Fibroblast of peridontal ligament (primary cell): ENCODE measurements around the gene PYGL.
A peak's percentile ranks its signal among the peaks of the same experiment; 100 is the strongest.
"Not testable (repeated sequence)": the region's sequence is repeated elsewhere in the genome, so short reads cannot be mapped to it uniquely, and the experiment has no call there.

Experiments used
- DNase-seq: peaks from one replicate; pipeline ENCODE4 v3.0.0-alpha.2; 2010; ENCODE audit errors: extremely low read depth

The PYGL gene

DNA sequence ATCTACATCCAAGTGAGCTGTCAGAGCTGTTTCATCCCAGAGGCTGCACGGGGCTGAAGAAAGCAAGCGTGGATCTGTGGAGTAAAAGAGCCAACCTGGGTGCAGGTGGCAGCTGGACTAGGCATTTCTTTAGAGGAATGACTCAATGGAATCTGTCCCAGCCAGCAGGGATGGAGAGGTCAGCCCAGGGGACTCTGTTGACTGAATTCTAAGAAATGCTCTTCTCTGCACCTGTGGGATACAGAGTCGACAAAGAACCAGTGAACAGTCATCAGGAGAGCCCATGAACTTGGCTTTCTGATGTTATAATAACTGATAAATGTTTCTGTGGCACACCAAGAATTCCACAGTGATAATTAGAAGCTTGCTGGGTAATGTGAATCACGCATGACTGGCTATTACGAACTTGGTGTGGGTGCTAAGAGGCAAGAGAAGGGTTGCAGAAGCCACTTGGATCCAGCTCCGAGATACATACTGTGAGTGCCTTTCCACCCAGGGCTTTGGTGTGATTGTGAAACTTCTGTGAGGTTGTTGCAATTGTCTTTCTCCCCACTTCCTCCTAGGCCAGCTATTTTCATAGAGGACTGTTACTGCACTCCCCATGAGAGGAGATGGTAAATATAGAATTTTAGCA lies 16.2 kb downstream of the PYGL start:
- DNase-seq, result peak; percentile 96

DNA sequence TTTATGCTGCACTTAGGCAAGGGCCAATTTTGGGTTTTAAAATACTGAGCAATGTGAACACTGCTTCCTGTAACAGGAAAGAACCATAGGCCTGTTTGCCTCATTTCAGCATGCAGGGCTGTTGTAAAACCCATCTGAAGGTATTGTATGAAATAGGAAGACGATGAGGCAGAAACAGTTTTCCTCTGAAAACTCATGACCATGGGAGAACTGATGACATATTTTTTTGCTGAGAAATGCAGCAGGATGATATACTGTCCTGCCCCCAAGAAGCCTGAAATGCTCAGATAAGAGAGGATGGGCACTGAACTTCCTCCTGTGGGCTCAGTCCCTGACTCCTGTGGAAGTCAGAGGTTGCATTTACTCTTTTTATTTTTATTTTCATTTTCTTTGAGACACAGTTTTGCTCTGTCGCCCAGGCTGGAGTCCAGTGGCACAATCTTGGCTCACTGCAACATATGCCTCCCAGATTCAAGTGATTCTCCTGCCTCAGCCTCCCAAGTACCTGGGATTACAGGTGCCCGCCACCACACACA lies 17.4 kb downstream of the PYGL start:
- no peak for DNase-seq

DNA sequence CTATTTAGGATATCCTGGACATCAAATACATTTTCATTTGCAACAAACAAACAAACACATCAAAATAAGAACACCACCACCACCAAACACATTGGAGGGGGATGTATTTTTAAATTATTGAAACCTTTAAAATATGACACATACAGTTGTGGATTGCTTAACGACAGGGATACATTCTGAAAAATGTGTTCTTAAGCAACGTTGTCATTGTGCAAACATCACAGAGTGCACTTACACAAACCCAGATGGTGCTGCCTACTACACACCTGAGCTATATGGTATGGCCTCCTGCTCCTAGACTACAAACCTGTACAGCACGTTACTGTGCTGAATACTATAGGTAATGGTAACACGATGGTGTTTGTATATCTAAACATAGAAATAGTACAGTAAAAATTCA lies 19.4 kb downstream of the PYGL start:
- no peak for DNase-seq

DNA sequence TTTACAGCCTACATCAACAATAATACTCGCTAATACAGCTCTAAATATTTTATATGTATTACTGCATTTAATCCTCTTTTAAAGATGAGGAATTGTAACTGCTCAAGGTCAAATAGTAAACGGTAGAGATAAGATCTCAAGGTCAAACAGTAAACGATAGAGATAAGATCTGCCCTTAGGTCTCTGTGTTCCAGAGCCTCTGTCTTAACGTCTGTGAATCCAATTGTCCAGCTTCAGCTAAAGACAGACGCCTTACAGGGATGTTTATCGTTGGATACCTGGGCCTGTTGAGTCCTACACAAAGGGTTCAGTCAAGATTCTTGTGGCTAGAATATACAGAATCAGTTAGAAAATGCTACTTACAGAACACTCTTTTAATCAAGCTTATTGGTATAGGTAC lies 20.0 kb downstream of the PYGL start:
- DNase-seq, result no peak

DNA sequence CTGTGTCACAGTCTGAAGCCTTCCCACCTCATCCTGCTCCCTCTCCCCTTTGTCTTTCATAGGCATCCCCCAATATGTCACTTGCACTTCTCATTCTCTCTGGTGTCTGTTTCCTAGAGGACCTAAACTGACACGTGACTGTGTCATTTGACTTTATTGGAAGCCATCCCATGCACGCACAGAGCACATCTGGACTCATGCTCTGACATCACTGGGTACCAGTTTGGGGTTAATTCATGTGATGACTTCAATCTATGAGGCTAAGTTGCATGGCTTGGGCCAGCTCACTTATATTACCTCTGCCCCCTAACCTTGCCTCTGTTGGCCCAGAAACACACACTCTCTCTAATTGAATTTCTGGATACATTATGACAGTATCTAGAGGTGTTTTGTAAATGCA lies 21.5 kb downstream of the PYGL start:
- no peak for DNase-seq

DNA sequence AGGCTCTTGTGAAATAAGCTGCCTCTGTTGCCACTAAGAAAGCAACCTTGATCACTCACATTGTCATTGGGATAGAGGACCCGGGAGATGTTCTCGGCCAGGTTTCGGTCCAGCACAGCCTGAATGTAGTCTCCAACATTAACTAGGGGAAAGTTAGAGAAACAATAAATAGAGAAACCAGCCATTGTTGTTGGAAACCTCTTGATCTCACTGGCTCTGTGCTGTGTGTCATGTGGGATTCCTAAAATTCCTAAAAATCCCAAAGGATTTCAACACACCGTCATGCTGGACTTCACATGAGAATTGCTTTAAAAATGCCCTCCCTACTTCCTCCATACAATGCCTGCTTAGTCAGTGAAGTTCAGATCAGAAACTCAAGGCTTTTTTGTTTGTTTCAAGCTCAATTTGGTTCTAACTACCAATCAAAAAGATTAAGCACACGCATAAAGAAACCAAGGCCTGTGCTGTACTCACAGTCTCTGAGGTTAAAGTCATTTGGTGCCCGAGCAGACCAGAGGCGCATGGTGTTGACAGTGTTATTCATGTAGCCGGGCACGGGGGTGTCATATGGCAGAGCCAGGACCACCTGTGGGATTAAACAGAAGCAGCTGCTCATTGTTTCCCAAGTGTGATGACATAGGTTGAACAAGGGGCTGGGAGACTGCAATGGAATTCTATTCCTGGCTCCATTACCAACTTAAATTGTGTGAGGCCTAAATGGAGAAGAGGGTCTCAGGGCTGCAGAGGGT lies 23.6 kb downstream of the PYGL start:
- DNase-seq, result peak; percentile 95

DNA sequence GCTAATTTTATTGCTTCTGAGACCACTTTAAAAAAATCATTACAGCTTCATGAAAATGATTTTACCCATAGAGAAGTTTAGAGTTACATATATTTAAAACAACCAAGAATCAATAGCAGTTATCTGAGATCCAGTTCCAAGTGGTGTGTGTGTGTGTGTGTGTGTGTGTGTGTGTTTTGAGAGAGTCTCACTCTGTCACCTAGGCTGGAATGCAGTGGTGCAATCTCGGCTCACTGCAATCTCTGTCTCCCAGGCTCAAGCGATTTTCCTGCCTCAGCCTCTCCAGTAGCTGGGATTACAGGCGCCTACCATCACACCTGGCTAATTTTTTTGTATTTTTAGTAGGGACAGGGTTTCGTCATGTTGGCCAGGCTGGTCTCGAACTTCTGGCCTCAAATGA lies 24.8 kb downstream of the PYGL start:
- not testable (repeated sequence) for DNase-seq

DNA sequence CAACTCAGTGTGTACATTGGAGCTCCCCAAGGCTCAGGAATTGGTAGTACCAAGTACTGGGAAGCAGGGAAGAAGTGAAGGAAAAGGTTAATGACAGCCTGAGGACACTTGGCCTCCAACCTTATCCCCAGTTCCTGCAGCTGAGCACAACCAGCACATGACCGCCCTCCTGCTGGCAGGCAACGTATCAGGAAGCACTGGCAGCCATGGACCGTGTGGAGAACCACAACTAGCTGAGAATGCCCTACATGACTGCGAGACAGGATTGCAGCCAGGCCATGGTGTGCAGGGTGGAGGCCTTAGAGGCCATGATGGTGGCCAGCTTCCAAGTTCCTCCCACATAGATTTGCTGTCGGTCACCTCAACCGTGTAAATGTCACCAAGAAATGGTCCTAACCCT lies 26.8 kb downstream of the PYGL start:
- DNase-seq, result no peak

DNA sequence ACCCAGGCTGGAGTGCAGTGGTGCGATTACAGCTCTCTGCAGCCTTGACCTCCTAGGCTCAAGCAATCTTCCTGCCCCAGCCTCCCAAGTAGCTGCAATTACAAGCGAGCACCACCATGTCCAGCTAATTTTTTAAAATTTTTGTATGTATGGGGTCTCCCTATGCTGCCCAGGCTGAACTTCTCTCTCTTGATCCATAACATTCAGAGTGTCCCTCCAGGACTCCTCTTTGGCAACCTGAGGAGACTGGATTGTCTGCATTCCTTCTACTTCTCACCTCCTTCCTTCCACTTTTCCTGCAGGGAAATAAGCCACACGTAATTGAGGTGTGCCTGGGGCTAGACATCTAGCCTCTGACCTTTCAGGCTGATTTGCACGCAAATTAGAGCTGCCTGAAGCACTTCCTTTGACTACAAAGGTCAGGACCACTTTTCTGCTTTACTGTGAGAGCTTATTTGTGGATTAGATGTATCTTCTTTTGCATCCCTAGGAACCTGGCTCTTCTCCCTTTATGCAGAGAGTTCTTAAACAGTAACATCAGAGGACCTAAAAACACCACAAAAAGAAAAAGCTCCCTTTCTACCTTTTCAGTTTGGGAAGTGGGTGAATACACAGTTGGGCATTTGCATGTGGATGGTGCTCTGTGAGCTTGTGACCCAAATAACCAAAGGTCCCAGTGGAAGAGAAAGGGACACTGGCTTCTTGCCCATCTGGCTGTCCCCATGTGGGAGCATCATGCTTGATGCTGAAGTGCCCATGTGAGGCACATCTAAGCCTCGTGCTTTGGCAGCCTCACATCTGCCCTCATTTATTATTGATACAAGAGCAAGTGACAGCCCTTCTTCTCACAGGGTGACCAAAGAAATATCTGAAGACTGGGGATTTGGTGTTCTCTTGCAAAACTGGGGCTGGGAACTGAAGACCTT lies 33.5 kb downstream of the PYGL start:
- DNase-seq, result no peak

DNA sequence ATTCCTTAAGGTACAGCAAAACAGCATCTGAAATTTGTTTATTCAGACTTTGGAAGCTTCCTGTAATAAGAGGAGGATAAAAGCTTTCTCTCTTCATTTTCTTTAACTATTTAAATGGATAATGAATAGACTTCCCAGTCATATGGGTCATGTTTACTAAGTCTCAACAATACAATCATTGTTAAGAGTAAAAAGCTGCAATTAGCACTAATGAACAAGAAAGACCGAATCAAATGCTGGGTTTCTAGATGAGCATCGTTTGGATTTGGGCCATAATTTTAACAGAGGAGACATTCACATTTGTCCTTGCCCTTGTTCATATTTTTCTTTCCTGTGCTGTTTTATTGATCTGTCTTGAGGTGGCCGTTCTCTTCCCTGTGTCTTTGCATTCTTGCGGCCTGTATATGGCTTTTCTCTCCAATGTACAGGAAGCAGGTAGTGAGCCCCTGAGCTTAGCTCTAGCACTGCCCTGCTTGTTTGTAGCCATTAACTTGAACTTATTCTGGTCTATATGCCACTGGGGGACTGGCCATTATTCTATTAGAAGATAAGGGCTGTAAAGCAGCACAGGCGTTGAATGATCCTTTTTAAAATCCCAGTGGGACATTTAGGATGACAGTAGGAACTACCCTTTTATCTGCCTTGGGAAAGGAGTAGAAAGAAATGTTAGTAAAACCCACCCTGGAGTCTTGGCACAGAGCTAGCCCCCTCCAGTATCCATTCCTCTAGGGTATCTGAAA lies 37.8 kb downstream of the PYGL start:
- DNase-seq, result no peak

DNA sequence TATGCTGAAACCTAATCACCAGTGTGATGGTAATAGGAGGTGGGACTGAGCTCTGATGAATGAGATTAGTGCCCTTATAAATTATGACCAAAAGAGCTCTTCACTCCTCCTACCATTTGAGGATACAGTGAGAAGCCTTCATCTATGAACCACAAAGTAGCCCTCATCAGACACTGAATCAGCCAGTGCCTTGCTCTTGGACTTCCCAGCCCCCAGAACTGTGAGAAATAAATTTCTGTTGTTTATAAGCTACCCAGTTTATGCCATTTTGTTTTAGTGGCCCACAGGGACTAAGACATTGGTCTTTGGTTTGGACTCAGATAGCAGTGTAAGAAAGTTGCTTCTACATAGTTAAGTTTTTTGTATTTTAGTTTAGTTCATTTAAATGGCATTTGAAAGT lies 39.6 kb downstream of the PYGL start:
- DNase-seq, result no peak

DNA sequence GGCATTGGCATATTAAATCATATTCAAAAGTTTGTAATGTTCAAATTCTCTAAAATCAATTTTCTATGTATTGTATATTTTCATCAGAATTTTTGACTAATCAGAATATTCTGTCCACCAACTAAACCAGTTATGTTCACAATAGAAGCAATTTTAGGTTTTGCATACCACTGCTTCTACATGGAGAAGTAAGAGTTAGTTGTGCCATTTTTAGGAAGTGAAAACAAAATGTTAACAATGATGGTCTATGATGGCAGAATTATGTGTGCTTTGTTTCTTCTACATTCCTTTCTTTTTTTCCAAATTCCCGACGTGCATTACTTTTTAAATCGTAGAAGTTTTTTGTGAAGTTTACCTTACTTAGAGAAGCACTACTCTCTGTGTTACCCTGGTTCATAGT lies 42.9 kb downstream of the PYGL start:
- no peak for DNase-seq

DNA sequence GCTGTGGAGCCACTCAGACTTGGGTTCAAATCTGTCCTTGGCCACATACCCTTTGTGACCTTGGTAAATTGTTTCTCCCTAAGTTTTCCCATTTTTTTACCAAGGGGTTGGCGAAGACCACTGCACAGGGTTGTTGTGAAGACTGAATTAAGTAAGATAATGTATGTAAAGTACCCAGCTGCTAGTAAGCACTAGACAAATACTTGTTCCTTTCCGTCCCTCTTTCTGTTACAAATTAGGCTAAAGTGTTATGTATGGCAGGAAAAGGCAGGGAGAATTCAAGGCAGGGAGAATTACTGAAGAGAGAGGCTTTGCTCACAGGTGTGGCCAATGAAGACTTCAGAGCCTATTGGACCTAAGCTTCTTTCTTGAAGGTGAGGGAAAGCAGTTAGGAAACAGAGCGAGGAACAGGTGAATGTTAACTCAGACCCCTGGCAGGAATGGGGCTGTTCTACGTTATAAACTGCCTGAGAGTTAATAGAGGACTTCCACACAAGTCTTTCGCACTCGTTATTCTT lies 46.6 kb downstream of the PYGL start:
- DNase-seq, result no peak

DNA sequence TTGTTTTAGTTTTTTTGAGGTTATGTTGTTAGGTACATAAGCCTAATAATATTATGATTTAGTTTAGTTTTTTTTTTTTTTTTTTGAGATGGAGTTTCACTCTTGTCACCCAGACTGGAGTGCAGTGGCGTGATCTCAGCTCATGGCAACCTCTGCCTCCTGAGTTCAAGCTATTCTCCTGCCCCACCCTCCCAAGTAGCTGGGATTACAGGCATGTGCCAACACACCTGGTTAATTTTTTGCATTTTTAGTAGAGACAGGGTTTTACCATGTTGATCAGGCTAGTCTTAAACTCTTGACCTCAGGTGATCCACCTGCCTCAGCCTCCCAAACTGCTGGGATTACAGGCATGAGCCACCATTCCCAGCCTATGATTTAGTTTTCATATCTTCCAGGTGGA lies 47.3 kb downstream of the PYGL start:
- DNase-seq, result not testable (repeated sequence)

DNA sequence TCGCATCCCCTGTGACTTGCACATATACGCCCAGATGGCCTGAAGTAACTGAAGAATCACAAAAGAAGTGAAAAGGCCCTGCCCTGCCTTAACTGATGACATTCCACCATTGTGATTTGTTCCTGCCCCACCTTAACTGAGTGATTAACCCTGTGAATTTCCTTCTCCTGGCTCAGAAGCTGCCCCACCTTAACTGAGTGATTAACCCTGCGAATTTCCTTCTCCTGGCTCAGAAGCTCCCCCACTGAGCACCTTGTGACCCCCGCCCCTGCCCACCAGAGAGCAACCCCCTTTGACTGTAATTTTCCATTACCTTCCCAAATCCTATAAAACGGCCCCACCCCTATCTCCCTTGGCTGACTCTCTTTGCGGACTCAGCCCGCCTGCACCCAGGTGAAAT lies 47.9 kb downstream of the PYGL start:
- not testable (repeated sequence) for DNase-seq

DNA sequence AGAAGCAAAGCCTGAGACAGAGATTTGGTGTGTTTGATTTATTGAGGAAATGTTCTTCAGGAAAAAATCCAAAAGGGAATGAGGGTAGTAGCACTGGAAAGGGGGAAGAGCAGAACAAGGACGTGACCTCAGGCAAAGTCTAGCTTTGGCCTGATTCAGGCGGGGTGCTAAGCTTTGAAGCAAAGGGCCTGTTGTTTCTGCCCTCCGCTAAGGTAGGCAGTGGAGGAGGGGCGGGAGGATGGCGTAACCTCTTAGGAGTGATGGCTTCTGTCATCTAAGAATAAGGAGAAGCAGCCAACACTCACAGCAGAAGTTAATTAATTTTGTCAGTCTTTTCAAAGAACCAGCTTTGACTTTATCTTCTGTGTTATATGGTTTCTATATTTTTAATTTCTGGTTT lies 52.0 kb downstream of the PYGL start:
- DNase-seq, result no peak

DNA sequence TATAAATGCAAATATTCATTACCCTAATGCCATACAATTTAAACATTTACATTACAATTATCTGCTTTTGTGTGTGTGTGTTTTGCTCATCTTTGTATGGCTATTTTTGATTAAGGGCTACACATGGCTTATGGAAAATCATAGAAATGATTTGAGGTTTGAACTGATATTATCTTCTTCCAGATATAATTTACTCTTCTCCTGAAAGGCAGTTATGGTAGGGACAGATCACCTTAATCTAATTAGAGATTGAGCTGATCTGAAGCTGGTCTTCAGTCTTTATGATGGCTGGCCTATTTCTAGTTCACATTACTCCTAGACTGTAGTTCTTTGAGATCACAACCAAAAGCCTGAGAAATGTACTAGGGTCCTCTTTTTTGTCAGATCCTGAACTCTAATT lies 56.8 kb downstream of the PYGL start:
- no peak for DNase-seq

DNA sequence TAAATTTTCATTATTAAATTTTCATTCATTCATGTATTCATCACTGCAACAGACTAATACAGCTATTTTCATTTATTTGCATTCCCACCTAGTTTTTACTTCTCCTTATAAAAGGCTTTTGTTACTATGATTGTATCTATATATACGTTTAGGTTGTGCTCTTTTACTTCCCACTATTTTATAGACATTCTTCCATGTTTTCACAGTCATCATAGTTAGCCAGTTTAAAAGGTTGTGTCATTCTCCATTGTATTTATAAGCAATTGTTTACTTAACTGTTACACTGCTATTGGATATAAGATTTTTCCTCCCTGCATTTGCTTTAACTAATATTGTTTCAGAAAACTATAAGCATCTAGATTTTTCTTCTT lies 60.5 kb downstream of the PYGL start:
- no peak for DNase-seq

DNA sequence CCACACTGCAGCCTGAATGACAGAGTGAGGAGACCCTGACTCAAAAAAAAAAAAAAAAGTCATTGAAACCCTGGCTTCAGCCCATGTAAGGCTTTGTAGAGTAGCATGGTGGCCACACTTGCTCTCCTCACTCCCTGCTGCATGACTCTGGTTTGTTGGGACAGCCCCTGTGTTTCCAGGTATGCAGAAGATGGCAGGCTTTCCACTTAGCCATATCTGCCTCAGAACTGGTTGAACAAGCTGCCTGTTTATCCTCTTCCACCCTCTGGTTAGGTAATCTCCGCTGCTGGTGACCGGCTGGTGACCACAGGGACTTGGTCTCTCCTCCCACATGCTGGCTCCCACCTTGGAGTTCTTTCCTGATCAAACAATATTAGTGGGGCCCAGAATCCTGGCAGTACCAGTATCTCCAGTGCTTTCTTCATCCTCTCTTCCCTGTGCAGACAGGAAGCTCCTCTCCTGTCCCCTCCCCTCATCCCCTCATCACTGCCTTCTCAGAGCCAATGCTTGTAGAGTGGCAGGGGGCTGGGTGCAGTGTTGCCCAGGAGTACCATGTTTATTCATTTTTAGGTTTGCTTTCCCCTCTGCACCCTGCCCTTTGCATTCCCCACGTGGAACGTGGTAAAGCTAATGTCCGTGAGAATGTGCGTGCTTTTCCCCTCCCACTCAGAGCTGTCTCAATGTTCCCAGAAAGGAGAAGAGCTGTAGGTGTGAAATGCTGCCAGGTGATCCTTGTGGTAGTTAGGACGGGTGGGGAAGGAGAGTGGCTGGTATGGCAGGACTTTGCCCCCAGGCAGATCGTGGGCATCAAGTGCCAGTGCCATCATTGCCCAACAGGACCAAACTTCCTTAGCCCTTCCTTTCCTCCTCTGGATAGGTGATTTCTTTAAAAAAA lies 61.1 kb downstream of the PYGL start:
- DNase-seq, result no peak

DNA sequence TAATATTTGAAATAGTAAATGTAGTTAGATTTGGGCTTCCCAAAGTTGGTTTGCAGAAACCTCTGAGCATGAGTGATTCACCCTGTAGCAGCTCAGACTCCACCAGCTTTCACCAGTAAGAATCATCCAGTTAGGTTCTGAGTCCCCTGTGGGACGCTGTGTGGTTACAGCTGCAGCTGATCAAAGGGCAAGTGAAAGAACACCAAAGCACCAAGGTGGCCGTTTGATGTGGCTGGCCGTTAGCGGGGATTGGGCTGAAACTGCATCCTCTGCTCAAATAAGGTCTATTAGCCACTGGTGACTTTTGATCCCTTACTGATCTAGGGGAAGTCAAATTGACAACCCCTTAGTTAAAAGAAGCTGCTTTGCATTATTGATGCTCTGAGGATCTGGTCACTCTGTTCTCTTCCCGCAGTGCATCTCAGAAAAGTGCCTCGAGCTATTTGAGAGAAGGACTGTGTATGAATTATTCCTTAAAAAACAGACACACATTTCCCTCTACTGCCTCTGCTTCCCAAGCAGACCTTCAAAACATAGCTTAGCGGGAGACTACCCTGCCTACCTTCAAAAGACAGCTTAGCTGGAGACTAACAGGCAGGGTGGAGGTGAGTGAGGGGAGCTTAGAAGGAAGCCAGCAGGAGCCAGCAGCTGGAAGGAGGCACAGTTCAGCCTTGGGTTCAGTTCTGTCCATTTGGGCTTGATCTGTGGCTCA lies 68.8 kb downstream of the PYGL start:
- DNase-seq, result peak; percentile 65
